ENCODE results near the gene RAD50. TPM values are rescaled to one million over a fixed set of nuclear protein-coding genes. Genes with fewer than 3 reads are reported as not detected.

Gene RAD50
- total and polyA plus RNA-seq, 10 of the 15 experiments (the other 5 are each of a cell fraction or from before 2014, with no cell fraction given): 12.8 to 68.6 (median 47.0) TPM

DNA sequence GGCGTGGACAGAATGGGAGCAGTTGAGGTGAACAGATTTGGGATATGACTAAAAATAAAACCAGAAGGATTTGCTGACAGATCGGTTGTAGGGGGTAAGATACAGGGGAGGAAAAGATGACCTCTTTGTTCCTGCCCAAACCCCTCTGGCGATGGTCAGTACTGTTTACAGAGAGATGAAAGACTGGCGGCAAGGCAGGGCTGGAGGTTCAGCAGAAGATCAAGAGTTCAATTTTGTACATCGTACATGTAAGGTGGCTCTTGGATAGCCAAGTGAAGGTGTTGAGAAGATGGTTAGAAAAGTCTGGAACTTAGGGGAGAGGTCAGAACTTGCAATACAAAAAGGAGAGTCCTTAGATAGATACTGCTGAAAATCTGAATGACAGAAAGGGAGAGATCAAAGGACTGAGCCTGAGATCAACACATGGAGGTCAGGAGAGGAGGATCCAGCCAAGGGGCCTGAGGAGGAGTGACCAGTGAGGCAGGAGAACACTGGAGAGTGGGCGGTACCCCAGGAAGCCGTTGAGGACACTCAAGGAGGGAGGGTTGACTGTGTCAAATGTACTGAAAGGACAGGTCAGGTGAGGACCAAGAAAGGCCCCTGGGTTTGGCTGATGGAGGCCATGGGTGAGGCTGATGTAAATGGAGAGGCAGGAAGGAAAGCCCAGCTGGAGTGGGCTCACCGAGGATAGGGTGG is 124.2 kb downstream of the RAD50 start:
- POLR2A ChIA-PET: interaction anchor here (0.9 kb wide), 1 partner anchor 10 kb away, joined by 3 read pairs; no protein-coding TSS in a partner anchor
- Histone ChIP-seq H4K20me1 (ENCODE audit: control insufficient read depth, insufficient read depth) (no peaks in the 10 kb centered on the region), H3K9me3 (replicated peaks; ENCODE audit: control insufficient read depth, insufficient read depth, low read length) (no peaks in the 10 kb centered on the region), H3K4me2 (ENCODE audit: control insufficient read depth, insufficient read depth) (no peak overlapping the region), H3K4me3 (no peak overlapping the region), H3K4me1 (ENCODE audit: control insufficient read depth, insufficient read depth, low read length) (peaks cover 4% of the 10 kb centered on the region), H3K27ac (ENCODE audit: control insufficient read depth, insufficient read depth) (no peak overlapping the region), H3K9ac (ENCODE audit: control insufficient read depth, insufficient read depth, low read length) (no peak overlapping the region), H3K79me2 (ENCODE audit: control insufficient read depth, insufficient read depth, low read length) (no peaks in the 10 kb centered on the region), H2AFZ (ENCODE audit: control insufficient read depth, low read depth, low read length) (no peak overlapping the region), H3K36me3 (ENCODE audit: control insufficient read depth in 2 of 2, insufficient read depth in 2 of 2, low read length in 1 of 2) (no peaks in the 10 kb centered on the region), H3K27me3 (replicated peaks in 1 of 2; ENCODE audit: control insufficient read depth in 2 of 2, insufficient read depth in 2 of 2, low read length in 1 of 2) (no peaks in the 10 kb centered on the region)
- 94% methylated on average over 8 of the region's 8 CpGs for WGBS (ENCODE audit: insufficient coverage, insufficient replicate concordance, low lambda C conversion rate, missing lambda C conversion rate)
- SMC1A ChIA-PET (ENCODE audit: uncharacterized antibody, unreplicated experiment): interaction anchor here (0.7 to 1.6 kb wide), 2 partner anchors 27 to 53 kb away, joined by 3 to 5 read pairs; no protein-coding TSS in a partner anchor
- ATAC-seq (no peak), DNase-seq (ENCODE audit: low read depth, low spot score) (no peak), FAIRE-seq (no peak)
- BruUV-seq (replicated peaks): no TSS peak
- in situ Hi-C loops (cut with MboI): no loop called here
- RAD21 ChIA-PET (ENCODE audit: unreplicated experiment): interaction anchor here (1.5 kb wide), 1 partner anchor 70 kb away, joined by 4 read pairs; no protein-coding TSS in a partner anchor
- intact Hi-C loops (cut with micrococcal nuclease; ENCODE audit: unreplicated experiment): no loop called here
- CTCF ChIA-PET: interaction anchor here (0.7 to 2.6 kb wide), 2 partner anchors 35 to 139 kb away, joined by 3 to 7 read pairs; no protein-coding TSS in a partner anchor
- TF ChIP-seq POU2F2 (IDR thresholded peaks at IDR 0.05; ENCODE audit: borderline replicate concordance, low read depth, low read length) (no peak), EED (IDR thresholded peaks at IDR 0.05; ENCODE audit: low read depth) (no peak), BMI1 (IDR thresholded peaks at IDR 0.05; ENCODE audit: borderline replicate concordance) (no peak), ZNF384 (IDR thresholded peaks at IDR 0.05; ENCODE audit: borderline replicate concordance, low read depth, low read length) (no peak), SMAD1 (IDR thresholded peaks at IDR 0.05; ENCODE audit: low read depth, partially characterized antibody) (no peak), RUNX3 (IDR thresholded peaks at IDR 0.05; ENCODE audit: low read length) (no peak), HCFC1 (IDR thresholded peaks at IDR 0.05; ENCODE audit: low read length) (no peak), ATF7 (IDR thresholded peaks at IDR 0.05; ENCODE audit: low read depth) (no peak), KAT2A (conservative IDR thresholded peaks at IDR 0.05; ENCODE audit: control insufficient read depth, low read depth, low read length) (no peak), NFYB (IDR thresholded peaks at IDR 0.05; ENCODE audit: insufficient read depth, low read depth, low read length) (no peak), CHD4 (IDR thresholded peaks at IDR 0.05) (no peak)
- TF ChIP-seq, protein P1, sequence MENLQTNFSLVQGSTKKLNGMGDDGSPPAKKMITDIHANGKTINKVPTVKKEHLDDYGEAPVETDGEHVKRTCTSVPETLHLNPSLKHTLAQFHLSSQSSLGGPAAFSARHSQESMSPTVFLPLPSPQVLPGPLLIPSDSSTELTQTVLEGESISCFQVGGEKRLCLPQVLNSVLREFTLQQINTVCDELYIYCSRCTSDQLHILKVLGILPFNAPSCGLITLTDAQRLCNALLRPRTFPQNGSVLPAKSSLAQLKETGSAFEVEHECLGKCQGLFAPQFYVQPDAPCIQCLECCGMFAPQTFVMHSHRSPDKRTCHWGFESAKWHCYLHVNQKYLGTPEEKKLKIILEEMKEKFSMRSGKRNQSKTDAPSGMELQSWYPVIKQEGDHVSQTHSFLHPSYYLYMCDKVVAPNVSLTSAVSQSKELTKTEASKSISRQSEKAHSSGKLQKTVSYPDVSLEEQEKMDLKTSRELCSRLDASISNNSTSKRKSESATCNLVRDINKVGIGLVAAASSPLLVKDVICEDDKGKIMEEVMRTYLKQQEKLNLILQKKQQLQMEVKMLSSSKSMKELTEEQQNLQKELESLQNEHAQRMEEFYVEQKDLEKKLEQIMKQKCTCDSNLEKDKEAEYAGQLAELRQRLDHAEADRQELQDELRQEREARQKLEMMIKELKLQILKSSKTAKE (IDR thresholded peaks at IDR 0.05; ENCODE audit: low read depth, poor library complexity, severe bottlenecking): no peak
- TF ChIP-seq, protein P2, sequence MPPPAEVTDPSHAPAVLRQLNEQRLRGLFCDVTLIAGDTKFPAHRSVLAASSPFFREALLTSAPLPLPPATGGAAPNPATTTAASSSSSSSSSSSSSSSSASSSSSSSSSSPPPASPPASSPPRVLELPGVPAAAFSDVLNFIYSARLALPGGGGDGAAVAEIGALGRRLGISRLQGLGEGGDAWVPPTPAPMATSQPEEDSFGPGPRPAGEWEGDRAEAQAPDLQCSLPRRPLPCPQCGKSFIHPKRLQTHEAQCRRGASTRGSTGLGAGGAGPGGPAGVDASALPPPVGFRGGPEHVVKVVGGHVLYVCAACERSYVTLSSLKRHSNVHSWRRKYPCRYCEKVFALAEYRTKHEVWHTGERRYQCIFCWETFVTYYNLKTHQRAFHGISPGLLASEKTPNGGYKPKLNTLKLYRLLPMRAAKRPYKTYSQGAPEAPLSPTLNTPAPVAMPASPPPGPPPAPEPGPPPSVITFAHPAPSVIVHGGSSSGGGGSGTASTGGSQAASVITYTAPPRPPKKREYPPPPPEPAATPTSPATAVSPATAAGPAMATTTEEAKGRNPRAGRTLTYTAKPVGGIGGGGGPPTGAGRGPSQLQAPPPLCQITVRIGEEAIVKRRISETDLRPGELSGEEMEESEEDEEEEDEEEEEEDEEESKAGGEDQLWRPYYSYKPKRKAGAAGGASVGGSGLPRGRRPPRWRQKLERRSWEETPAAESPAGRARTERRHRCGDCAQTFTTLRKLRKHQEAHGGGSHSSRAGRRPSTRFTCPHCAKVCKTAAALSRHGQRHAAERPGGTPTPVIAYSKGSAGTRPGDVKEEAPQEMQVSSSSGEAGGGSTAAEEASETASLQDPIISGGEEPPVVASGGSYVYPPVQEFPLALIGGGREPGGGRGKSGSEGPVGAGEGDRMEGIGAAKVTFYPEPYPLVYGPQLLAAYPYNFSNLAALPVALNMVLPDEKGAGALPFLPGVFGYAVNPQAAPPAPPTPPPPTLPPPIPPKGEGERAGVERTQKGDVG (CRISPR knock-in tag; IDR thresholded peaks at IDR 0.05): no peak
- TF ChIP-seq, protein P3, sequence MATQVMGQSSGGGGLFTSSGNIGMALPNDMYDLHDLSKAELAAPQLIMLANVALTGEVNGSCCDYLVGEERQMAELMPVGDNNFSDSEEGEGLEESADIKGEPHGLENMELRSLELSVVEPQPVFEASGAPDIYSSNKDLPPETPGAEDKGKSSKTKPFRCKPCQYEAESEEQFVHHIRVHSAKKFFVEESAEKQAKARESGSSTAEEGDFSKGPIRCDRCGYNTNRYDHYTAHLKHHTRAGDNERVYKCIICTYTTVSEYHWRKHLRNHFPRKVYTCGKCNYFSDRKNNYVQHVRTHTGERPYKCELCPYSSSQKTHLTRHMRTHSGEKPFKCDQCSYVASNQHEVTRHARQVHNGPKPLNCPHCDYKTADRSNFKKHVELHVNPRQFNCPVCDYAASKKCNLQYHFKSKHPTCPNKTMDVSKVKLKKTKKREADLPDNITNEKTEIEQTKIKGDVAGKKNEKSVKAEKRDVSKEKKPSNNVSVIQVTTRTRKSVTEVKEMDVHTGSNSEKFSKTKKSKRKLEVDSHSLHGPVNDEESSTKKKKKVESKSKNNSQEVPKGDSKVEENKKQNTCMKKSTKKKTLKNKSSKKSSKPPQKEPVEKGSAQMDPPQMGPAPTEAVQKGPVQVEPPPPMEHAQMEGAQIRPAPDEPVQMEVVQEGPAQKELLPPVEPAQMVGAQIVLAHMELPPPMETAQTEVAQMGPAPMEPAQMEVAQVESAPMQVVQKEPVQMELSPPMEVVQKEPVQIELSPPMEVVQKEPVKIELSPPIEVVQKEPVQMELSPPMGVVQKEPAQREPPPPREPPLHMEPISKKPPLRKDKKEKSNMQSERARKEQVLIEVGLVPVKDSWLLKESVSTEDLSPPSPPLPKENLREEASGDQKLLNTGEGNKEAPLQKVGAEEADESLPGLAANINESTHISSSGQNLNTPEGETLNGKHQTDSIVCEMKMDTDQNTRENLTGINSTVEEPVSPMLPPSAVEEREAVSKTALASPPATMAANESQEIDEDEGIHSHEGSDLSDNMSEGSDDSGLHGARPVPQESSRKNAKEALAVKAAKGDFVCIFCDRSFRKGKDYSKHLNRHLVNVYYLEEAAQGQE (IDR thresholded peaks at IDR 0.05; ENCODE audit: low read depth, low read length): no peak

All from GM12878 (cell line).